HepG2 (cell line): Measurements from ENCODE around the gene ATOH8.

Source experiments
- ATF3 ChIP-seq: sonication (generic); formaldehyde crosslinking; IDR thresholded peaks from 2 replicates; pipeline ENCODE4 v1.4.0; 2020; ENCODE audit warnings: missing genetic modification reagents
- CEBPB ChIP-seq: IDR thresholded peaks from 2 replicates; pipeline ENCODE4 v1.6.1; 2011; ENCODE audit warnings: low read depth, low read length, improper control_type of control experiment, borderline replicate concordance
- JUNB ChIP-seq: sonication (generic); formaldehyde crosslinking; IDR thresholded peaks from 2 replicates; pipeline ENCODE4 v1.8.0; 2022; ENCODE audit warnings: missing genetic modification reagents, mild to moderate bottlenecking, borderline replicate concordance
- MAFG ChIP-seq: sonication (generic); formaldehyde crosslinking; IDR thresholded peaks from 2 replicates; pipeline ENCODE4 v1.5.1; 2020; ENCODE audit warnings: mild to moderate bottlenecking, missing genetic modification reagents
- MED1 ChIP-seq: sonication (generic); formaldehyde crosslinking; IDR thresholded peaks from 2 replicates; pipeline ENCODE4 v1.4.0; 2020; ENCODE audit warnings: missing genetic modification reagents
- MYNN ChIP-seq: sonication (generic); formaldehyde crosslinking; IDR thresholded peaks from 2 replicates; pipeline ENCODE4 v1.4.0; 2020; ENCODE audit warnings: mild to moderate bottlenecking, low read depth, missing genetic modification reagents
- RXRA ChIP-seq: sonication (generic); formaldehyde crosslinking; IDR thresholded peaks from 2 replicates; pipeline ENCODE4 v1.5.1; 2020; ENCODE audit warnings: missing genetic modification reagents
- TAF1 ChIP-seq: sonication (generic); formaldehyde crosslinking; IDR thresholded peaks from 2 replicates; pipeline ENCODE4 v1.4.0; 2020; ENCODE audit warnings: missing genetic modification reagents
- TCF7L2 ChIP-seq: IDR thresholded peaks from 2 replicates; pipeline ENCODE4 v1.6.1; 2011; ENCODE audit warnings: mild to moderate bottlenecking, low read depth, low read length, moderate library complexity
- ZNF446 ChIP-seq: sonication (generic); formaldehyde crosslinking; IDR thresholded peaks from 2 replicates; pipeline ENCODE4 v1.5.0; 2020; ENCODE audit warnings: mild to moderate bottlenecking, missing genetic modification reagents
- TF ChIP-seq, protein P1 (sequence below): sonication (generic); formaldehyde crosslinking; IDR thresholded peaks from 2 replicates; pipeline ENCODE4 v1.8.0; 2022; ENCODE audit warnings: missing genetic modification reagents, mild to moderate bottlenecking, borderline replicate concordance
- TF ChIP-seq, protein P2 (sequence below): sonication (generic); formaldehyde crosslinking; IDR thresholded peaks from 2 replicates; pipeline ENCODE4 v1.5.0; 2020; ENCODE audit warnings: mild to moderate bottlenecking, missing genetic modification reagents, moderate library complexity
- TF ChIP-seq, protein P3 (sequence below): sonication (generic); formaldehyde crosslinking; conservative IDR thresholded peaks from 2 replicates; pipeline ENCODE4 v1.8.0; 2022; ENCODE audit warnings: missing genetic modification reagents

GRCh38 chr2:85786444-85786843 is 32.7 kb downstream of the ATOH8 start:
- no peak for TF ChIP-seq MED1 (CRISPR knock-in tag)
- no peak for TF ChIP-seq ZNF446 (CRISPR knock-in tag)
- no peak for TF ChIP-seq MAFG (CRISPR knock-in tag)
- no peak for TF ChIP-seq CEBPB
- TF ChIP-seq, protein P1, sequence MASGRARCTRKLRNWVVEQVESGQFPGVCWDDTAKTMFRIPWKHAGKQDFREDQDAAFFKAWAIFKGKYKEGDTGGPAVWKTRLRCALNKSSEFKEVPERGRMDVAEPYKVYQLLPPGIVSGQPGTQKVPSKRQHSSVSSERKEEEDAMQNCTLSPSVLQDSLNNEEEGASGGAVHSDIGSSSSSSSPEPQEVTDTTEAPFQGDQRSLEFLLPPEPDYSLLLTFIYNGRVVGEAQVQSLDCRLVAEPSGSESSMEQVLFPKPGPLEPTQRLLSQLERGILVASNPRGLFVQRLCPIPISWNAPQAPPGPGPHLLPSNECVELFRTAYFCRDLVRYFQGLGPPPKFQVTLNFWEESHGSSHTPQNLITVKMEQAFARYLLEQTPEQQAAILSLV (CRISPR knock-in tag) = no peak
- TF ChIP-seq, protein P2, sequence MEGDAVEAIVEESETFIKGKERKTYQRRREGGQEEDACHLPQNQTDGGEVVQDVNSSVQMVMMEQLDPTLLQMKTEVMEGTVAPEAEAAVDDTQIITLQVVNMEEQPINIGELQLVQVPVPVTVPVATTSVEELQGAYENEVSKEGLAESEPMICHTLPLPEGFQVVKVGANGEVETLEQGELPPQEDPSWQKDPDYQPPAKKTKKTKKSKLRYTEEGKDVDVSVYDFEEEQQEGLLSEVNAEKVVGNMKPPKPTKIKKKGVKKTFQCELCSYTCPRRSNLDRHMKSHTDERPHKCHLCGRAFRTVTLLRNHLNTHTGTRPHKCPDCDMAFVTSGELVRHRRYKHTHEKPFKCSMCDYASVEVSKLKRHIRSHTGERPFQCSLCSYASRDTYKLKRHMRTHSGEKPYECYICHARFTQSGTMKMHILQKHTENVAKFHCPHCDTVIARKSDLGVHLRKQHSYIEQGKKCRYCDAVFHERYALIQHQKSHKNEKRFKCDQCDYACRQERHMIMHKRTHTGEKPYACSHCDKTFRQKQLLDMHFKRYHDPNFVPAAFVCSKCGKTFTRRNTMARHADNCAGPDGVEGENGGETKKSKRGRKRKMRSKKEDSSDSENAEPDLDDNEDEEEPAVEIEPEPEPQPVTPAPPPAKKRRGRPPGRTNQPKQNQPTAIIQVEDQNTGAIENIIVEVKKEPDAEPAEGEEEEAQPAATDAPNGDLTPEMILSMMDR (CRISPR knock-in tag) = no peak
- TF ChIP-seq TAF1 (CRISPR knock-in tag) = no peak
- no peak for TF ChIP-seq ATF3 (CRISPR knock-in tag)
- TF ChIP-seq, protein P3, sequence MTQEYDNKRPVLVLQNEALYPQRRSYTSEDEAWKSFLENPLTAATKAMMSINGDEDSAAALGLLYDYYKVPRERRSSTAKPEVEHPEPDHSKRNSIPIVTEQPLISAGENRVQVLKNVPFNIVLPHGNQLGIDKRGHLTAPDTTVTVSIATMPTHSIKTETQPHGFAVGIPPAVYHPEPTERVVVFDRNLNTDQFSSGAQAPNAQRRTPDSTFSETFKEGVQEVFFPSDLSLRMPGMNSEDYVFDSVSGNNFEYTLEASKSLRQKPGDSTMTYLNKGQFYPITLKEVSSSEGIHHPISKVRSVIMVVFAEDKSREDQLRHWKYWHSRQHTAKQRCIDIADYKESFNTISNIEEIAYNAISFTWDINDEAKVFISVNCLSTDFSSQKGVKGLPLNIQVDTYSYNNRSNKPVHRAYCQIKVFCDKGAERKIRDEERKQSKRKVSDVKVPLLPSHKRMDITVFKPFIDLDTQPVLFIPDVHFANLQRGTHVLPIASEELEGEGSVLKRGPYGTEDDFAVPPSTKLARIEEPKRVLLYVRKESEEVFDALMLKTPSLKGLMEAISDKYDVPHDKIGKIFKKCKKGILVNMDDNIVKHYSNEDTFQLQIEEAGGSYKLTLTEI (CRISPR knock-in tag) = no peak
- TF ChIP-seq RXRA (CRISPR knock-in tag) = no peak
- no peak for TF ChIP-seq MYNN (CRISPR knock-in tag)
- no peak for TF ChIP-seq TCF7L2
- no peak for TF ChIP-seq JUNB
